ENCODE results near the gene PRRT2.
"Not testable (repeated sequence)": the region's sequence is repeated elsewhere in the genome, so short reads cannot be mapped to it uniquely, and the experiment has no call there.

DNA sequence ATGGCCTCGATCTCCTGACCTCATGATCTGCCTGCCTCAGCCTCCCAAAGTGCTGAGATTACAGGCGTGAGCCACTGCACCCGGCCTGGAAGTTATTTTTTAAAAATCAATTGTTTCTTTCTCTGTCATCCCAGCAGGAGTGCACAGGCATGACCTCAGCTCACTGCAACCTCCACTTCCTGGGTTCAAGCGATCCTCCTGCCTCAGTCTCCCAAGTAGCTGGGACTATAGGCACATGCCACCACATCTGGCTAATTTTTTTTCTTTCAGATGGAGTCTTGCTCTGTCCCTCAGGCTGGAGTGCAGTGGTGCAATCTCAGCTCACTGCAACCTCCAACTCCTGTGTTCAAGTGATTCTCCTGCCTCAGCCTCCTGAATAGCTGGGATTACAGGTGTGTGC lies 24.8 kb upstream of the PRRT2 start:
- TF ChIP-seq, protein P1, sequence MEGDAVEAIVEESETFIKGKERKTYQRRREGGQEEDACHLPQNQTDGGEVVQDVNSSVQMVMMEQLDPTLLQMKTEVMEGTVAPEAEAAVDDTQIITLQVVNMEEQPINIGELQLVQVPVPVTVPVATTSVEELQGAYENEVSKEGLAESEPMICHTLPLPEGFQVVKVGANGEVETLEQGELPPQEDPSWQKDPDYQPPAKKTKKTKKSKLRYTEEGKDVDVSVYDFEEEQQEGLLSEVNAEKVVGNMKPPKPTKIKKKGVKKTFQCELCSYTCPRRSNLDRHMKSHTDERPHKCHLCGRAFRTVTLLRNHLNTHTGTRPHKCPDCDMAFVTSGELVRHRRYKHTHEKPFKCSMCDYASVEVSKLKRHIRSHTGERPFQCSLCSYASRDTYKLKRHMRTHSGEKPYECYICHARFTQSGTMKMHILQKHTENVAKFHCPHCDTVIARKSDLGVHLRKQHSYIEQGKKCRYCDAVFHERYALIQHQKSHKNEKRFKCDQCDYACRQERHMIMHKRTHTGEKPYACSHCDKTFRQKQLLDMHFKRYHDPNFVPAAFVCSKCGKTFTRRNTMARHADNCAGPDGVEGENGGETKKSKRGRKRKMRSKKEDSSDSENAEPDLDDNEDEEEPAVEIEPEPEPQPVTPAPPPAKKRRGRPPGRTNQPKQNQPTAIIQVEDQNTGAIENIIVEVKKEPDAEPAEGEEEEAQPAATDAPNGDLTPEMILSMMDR (IDR thresholded peaks at IDR 0.05) = not testable (repeated sequence)
- not testable (repeated sequence) for TF ChIP-seq ZFX (IDR thresholded peaks at IDR 0.05; ENCODE audit: borderline replicate concordance)

Measured in 22Rv1 (cell line).